ENCODE data around the gene LRRC75A. TPM values are rescaled to one million over a fixed set of nuclear protein-coding genes. Genes with fewer than 3 reads are reported as not detected.
"Not testable (repeated sequence)": the region's sequence is repeated elsewhere in the genome, so short reads cannot be mapped to it uniquely, and the experiment has no call there.

LRRC75A gene
- total RNA-seq, 1 experiment from 2014 or later = 3.4 TPM

- no peak for DNase-seq (ENCODE audit: low spot score)
These were observed 42.0 kb downstream of the LRRC75A start for GRCh38 chr17:16450028-16450427.

DNA sequence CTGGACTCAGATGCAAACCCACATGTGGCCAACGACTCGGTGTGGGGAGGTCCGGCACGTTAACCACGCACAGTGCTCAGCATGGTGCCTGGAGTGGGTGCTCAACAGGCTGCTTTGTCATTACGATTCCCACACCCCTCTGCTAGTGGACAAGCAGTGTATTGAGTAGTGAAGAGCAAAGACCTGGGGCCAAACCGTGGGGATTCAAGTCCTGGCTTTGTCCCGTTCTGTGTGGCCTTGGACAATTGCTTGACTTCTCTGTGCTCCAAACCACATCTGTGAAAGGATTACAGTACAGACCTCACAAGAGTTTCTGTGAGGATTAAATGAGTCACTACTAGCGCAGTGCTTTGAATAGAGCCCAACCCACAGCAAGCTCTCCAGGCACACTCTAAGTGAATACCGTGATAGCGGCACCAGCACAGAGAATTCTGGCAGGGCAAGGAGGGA, 42.8 kb downstream of the LRRC75A start:
- DNase-seq (ENCODE audit: low spot score) = no peak

- no peak for DNase-seq (ENCODE audit: low spot score)
These were observed 43.5 kb downstream of the LRRC75A start for GRCh38 chr17:16448490-16448889.

DNA sequence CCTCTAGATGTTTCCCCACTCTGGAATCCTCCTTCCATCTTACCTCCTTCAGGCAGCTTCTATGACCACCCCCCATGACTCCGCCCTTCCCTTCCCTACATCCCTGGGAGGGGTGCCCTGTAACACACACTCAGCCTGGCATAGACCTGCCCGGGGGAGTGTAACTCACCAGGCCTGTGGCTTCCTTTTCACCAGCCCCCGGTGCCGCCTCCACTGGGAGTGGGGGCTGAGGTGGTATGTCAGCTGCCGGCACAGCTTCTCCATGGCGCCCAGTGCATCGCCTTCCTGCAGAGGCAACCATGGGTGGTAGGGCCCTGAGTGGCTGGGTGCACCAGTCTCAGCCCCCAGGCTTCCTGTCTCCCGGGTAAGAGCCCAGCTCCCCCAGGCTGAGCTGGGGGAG, 44.3 kb downstream of the LRRC75A start:
- no peak for DNase-seq (ENCODE audit: low spot score)

DNA sequence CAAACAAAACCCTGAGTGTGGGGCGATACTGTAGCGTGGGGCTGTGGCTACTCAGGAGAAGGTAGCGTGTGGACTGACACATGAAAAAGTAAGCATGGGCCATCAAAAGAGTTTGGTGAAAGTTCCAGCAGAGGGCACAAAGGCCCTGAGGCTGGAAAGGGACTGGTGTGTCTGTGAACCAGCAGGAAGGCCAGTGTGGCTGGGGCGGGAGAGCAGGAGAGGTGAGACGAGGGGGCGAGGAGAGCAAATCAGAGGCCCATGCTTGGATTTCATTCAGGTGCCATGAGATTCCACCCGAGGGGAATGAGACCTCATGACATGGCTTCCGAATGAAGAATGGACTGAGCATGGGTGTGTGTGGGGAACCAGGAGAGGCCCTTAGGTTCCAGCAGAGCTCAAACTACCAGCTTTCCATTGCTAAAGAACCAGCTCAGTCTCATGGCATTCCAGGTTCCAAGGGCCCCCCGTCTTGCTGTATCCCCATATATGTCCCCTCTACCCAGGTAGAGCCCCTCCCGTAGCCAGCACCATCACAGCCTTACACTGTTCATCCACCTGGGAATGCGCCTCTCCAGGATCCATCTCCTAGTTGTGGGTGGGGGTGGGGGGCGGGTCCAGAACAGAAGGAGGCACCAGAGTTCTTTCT, 45.5 kb downstream of the LRRC75A start:
- no peak for DNase-seq (ENCODE audit: low spot score)

- DNase-seq (ENCODE audit: low spot score) = no peak
These were observed 47.6 kb downstream of the LRRC75A start for GRCh38 chr17:16444258-16444886.

DNA sequence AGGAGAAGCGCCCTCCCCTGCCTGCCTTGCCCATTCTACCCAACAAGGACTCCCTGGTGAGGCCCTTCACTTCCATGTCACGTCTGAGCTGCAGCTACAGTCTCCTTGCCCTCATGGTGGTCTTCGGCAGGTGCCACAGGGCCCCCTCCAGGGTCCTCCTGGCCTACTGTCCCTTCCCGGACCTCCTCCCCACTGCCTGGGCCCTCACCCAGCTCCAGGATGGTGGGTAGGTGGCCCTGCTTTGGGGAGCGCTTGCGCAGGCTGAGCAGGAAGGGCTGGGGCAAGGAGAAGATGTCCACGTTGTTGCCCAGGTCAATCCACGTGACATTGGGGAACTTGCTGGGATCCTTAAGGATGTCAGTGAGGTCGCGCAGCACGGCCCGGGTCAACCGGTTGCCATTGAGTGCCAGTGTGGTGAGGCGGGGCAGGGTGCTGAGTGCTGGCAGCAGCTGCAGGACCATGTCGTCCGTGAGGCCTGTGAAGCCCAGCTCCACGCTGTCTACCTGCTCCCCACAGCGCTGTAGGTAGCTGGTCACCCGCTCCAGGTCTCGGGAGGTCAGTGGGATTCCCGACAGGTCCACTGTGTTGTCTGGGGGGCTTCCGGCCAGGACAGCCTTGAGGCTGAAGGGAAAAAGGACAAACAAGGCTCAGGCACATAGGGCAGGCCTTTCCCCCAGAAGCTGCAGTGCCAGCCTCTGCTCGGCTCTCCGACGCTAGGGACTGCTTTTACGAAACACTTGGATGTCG, 48.3 kb downstream of the LRRC75A start:
- no peak for DNase-seq (ENCODE audit: low spot score)

DNA sequence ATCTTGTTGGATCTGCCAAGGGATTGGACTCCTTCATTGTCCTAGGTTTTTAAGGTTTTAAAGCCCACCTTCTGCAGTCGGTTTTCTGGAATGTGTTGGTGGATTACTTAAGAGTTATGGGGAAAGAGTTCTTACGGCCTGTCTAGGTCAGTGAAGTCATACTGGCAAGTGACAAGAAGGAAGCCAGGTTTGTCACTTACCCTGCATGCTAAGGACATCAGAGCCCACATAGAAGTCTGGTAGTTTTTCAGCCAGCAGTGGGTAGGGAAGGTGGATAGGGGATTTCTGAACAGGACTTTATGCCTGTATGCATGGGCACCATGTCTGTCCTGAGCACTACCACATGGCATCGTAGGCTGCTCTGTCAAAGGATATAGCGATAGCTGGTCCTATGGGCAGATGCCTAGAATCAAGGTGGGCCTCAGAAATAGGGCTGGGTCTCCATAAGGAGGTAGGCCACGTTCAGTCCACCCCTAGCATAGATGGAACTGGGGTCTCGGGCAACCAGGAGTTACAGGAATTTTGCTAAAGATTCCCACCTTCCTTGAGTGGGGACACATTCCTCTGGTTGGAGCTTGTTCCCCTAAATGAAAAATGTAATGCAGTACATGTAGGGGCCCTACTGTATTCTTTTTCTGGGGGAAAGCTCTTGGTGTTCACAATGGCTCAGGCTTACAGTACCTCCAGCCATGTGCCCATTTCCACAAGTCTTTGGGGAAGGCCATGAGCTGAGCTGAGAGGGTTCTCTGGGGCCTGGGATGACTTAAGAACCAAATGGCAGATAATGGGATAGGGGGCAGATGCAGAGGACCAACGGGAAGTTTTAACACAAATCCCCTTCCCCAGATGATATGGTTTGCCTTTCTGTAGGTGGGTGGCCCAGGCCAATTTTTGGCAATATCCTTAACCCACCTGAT, 49.1 kb downstream of the LRRC75A start:
- DNase-seq (ENCODE audit: low spot score) = no peak

- DNase-seq (ENCODE audit: low spot score) = no peak
These were observed 49.9 kb downstream of the LRRC75A start for GRCh38 chr17:16442141-16442540.

DNA sequence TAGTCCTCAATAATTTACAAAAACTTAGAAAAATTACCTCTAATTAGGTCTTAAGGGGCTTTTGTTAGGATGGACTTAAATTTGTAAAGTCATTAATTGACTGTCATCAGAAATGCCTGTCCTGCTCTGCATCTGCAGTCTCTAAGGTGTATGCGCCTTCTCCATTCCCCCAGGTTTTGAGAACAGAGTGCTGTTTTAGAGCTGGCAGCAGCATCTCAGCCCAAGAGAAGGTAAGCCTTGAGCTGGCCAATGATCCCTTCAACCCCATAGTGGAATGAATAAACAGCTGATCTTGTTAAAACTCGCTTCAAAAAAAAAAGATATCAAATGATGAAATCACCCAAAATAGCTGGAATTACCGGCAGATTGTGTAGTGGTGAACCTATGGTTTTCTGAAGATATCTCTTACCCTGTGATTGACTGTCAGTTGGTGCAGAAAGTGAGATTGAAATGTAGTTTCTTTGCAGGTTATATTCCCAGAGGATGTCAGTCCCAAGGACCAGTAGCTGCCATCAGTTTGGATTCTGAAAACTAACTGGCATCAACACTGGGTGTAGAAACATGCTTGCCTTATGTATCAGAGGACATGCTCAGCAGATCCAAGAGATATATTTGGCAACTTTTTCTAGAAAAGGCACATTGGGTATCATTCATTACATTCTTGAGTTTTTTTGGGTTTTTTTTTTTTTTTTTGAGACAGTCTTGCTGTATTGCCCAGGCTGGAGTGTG, 50.9 kb downstream of the LRRC75A start:
- no peak for DNase-seq (ENCODE audit: low spot score)

- not testable (repeated sequence) for DNase-seq (ENCODE audit: low spot score)
These were observed 51.6 kb downstream of the LRRC75A start for GRCh38 chr17:16440354-16440753.

GRCh38 chr17:16439811-16440351, 52.1 kb downstream of the LRRC75A start:
- no peak for DNase-seq (ENCODE audit: low spot score)

DNA sequence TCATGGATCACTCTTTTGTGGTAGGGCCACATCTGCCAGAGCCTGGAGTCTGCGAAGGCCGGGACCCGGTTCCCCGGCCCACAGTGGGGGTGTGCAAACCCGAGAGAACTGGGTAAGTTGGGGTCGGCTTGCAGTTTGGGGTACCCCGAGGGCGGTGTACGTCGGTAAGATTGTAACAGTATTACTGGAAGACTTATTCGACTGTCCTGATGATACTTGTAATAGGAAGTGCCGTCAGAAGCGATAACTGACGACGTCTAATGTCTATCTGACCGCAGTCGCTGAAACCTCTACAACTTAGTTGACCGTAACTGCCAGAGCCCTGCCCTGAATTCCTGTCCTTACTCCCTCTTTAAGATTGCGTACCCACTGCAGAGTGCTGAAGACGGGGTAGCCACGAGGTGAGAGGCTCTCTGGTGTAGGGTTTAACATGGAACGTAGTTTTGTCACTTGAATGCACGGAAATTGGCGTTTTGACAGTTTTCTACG, 52.6 kb downstream of the LRRC75A start:
- no peak for DNase-seq (ENCODE audit: low spot score)

GRCh38 chr17:16438557-16439302, 53.3 kb downstream of the LRRC75A start:
- peak; percentile 99 for DNase-seq (ENCODE audit: low spot score)

- DNase-seq (ENCODE audit: low spot score) = no peak
These were observed 53.8 kb downstream of the LRRC75A start for GRCh38 chr17:16438173-16438556.

- no peak for DNase-seq (ENCODE audit: low spot score)
These were observed 54.9 kb downstream of the LRRC75A start for GRCh38 chr17:16437083-16437482.

GRCh38 chr17:16435925-16436886, 55.8 kb downstream of the LRRC75A start:
- no peak for DNase-seq (ENCODE audit: low spot score)

GRCh38 chr17:16434662-16435061, 57.3 kb downstream of the LRRC75A start:
- no peak for DNase-seq (ENCODE audit: low spot score)

DNA sequence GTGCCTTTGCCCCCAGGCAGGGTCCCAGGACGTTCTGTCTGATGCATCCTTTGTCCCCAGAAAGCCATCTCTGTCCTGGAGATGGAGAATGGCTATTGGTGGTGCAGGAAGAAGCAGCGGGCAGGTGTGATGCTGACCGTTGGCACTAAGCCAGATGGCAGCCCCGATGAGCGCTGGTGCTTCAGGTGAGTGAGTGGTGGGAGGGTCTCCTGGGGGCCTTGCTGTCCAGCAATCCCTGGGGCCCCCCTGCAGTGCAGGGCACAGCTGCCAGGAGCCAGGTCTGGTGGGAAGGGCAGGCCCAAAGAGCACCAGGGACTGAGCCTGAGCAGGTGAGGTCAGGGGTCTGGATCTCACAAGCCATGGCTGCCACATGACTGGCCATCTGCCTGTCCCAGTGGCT, 58.5 kb downstream of the LRRC75A start:
- DNase-seq (ENCODE audit: low spot score) = no peak
